CD4-positive, alpha-beta T cell treated with Interleukin-2 at 100 ng/mL for 4 hours (primary cell): ENCODE measurements around the gene FAM156B.
"Not testable (repeated sequence)": the region's sequence is repeated elsewhere in the genome, so short reads cannot be mapped to it uniquely, and the experiment has no call there.

Experiments
- DNase-seq: peaks from one replicate; pipeline ENCODE4 v3.0.0-alpha.2; 2020; ENCODE audit warnings: low spot score

FAM156B gene

DNA sequence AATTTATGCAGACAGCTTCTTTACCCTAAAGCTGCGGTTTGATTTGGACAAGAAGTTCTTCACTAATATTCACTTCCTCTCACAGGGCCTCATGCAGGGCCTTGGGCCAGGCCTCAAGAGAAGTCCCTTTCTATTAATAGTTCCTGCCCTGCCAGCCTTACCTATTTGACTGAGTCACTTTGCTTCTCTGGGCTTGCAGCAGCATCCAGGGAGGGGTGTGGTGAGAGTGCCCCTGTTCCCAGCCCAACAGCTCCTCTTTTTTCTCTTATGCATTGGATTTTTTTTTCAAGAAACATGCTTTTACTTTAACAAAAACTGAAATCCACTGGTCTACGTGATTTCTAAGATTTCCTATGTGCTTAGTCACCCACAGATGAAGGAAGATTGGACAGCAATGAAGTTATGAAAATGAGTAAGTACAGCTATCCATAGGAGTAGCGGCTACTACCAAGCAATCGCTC, 26.7 kb downstream of the FAM156B start:
- no peak for DNase-seq

DNA sequence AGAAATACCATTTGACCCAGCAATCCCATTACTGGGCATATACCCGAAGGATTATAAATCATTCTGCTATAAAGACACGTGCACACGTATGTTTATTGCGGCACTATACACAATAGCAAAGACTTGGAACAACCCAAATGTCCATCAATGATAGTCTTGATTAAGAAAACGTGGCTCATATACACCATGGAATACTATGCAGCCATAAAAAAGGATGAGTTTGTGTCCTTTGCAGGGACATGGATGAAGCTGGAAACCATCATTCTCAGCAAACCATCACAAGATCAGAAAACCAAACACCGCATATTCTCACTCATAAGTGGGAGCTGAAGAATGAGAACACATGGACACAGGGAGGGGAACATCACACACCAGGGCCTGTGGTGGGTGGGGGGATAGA, 33.1 kb downstream of the FAM156B start:
- not testable (repeated sequence) for DNase-seq

- DNase-seq: no peak
These were observed 36.1 kb downstream of the FAM156B start for GRCh38 chrX:52933213-52933612.

DNA sequence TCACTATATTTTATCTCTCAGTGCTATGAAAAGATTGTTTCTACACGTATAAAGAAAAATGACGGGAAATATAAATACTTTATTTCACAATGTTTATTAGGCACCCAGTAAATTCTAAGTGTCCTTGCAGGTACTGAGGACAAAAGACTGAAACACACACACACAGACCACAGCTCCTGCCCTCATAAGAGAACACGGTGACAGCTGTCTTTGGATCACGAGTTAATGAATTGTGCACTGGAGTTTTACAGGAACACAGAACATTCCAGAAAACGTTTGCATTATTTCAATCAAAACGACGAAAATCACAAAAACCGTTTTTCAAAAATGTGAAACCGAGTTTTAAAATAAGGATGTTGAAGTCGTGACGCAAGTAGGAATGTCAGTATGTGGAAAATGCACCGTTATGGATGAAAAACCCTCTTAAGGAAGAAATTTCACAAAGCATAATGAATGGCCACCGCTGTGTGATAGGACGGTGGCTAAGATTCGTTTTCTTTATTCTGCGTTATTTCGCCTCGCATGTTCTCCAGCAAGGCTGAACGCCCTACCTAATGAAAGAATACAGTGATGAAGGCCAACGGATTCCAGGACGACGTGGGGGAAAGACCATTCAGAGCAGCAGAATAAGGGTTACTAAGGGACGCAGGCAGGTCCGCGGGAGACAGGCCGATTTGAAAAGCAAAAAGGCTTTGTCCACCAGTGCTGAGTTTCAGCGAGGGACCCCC, 37.0 kb downstream of the FAM156B start:
- DNase-seq: no peak

- DNase-seq: peak; percentile 91
These were observed 37.8 kb downstream of the FAM156B start for GRCh38 chrX:52934704-52935469.

GRCh38 chrX:52935470-52935784, 38.3 kb downstream of the FAM156B start:
- DNase-seq: not testable (repeated sequence)

GRCh38 chrX:52940704-52941103, 43.6 kb downstream of the FAM156B start:
- not testable (repeated sequence) for DNase-seq

DNA sequence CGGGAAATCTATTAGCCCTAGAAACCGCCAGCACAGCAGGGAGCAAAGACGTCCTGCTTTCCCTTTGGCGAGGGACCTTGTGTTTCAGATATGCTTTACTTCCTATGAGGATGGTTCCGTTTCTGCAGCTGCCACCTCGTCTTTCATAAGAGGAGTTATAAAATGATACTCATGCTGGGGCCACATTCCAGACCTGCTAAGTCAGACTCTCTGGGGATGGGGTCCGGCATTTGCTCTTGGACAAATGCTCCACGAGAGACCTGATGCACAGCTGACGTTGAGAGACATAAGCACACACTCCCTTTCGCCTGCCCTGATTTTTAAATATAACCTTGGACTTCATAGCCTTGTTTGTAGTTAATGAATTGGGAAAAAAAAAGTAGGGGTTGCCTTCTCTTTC, 44.6 kb downstream of the FAM156B start:
- DNase-seq: not testable (repeated sequence)

GRCh38 chrX:52945838-52946494, 48.8 kb downstream of the FAM156B start:
- not testable (repeated sequence) for DNase-seq

DNA sequence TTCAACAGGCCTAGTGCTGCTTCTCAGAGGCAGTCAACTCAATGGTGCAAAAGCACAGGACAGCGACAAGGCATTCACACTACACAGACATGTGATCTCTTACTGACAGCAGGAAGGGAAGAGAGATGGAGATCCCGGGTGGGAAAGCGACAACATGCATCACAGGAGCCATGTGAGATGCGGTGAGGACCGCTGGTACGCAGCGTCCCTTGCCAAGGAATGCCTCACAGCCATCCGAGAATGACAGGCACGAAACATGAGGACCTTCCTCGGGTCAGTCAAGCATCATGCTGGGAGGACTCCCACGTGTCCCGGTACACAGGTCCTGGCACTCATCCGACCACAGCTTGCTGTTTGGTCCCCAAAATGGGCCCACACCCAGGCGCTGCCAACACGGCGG, 50.4 kb downstream of the FAM156B start:
- not testable (repeated sequence) for DNase-seq

- not testable (repeated sequence) for DNase-seq
These were observed 51.1 kb downstream of the FAM156B start for GRCh38 chrX:52948265-52948664.

DNA sequence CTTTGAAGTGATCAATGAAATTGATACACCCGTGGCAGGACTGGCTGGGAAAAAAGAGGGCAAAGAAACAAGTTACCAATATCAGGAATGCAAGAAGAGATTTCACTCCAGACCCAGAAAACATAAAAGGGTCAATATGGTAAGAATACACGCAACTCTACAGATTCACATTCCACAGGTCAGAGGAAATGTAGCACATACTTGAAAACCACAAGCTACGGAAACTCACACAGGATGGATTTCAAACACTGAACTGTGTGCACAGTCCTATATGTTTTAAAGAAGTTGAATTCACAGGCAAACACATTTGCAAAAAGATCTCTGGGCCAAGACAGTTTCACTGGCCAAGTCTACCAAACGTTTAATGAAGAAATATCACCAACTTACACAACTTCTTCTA, 52.2 kb downstream of the FAM156B start:
- not testable (repeated sequence) for DNase-seq

- DNase-seq: not testable (repeated sequence)
These were observed 52.8 kb downstream of the FAM156B start for GRCh38 chrX:52949884-52950283.
